MCF 10A (cell line): ENCODE data around the gene PGF. TPM values are rescaled to one million over a fixed set of nuclear protein-coding genes. Genes with fewer than 3 reads are reported as not detected.

Experiments
- BruUV-seq: library from RNA; stranded (reverse); fragments of 400-500 nt; replicated peaks from 2 replicates; lab custom pipeline; 2021; lab: Mats Ljungman, UMichigan
- CTCF ChIA-PET: fragments of 300-600 bp; sonication (Branson Sonifier 250); formaldehyde crosslinking; extraction: SDS; loops from one replicate; lab custom pipeline; 2021; ENCODE audit warnings: antibody characterized with exemption, inconsistent platforms; lab: Yijun Ruan, JAX
- POLR2A ChIA-PET: fragments of 300-600, 350-650 bp; sonication (Branson Sonifier 250); formaldehyde crosslinking; extraction: SDS; loops from one replicate; lab custom pipeline; 2020; ENCODE audit warnings: antibody characterized with exemption, inconsistent platforms; lab: Yijun Ruan, JAX
- DNase-seq: peaks from one replicate; pipeline ENCODE4 v3.0.0-alpha.2; 2018; ENCODE audit not compliant: unreplicated experiment
- H3K27ac Mint-ChIP-seq: one replicate; pipeline ENCODE4 v1.8.0; 2022; ENCODE audit warnings: mild to moderate bottlenecking, low read depth, mixed read lengths; ENCODE audit not compliant: unreplicated experiment
- H3K27me3 Mint-ChIP-seq: one replicate; pipeline ENCODE4 v1.8.0; 2022; ENCODE audit warnings: mixed read lengths; ENCODE audit not compliant: insufficient read depth, unreplicated experiment
- H3K36me3 Mint-ChIP-seq: one replicate; pipeline ENCODE4 v1.8.0; 2022; ENCODE audit warnings: mild to moderate bottlenecking, moderate library complexity, mixed read lengths; ENCODE audit not compliant: insufficient read depth, unreplicated experiment
- H3K4me1 Mint-ChIP-seq: one replicate; pipeline ENCODE4 v1.8.0; 2022; ENCODE audit warnings: mixed read lengths; ENCODE audit not compliant: insufficient read depth, unreplicated experiment
- H3K4me3 Mint-ChIP-seq: one replicate; pipeline ENCODE4 v1.8.0; 2022; ENCODE audit warnings: mild to moderate bottlenecking, moderate library complexity, mixed read lengths; ENCODE audit not compliant: unreplicated experiment
- H3K9me3 Mint-ChIP-seq: one replicate; pipeline ENCODE4 v1.8.0; 2022; ENCODE audit warnings: mixed read lengths; ENCODE audit not compliant: unreplicated experiment
- intact Hi-C: fragments of 100-400 bp; cut with micrococcal nuclease; formaldehyde crosslinking; loops from 2 replicates; pipeline ENCODE4 v1.14.1; 2022
- total RNA-seq: library from RNA; stranded (reverse); gene quantifications from 2 replicates; pipeline ENCODE4 v1.2.3, GENCODE V29; 2022
- TF ChIP-seq, protein P1 (sequence below): fragments of 200-600 bp; IDR thresholded peaks from one replicate; pipeline ENCODE4 v1.8.0; 2022; ENCODE audit warnings: antibody characterized with exemption, mild to moderate bottlenecking; ENCODE audit not compliant: unreplicated experiment

PGF gene
- total RNA-seq, 1 experiment from 2014 or later = 2.1 TPM

GRCh38 chr14:74893614-74894091 is 61.7 kb downstream of the PGF start:
- TF ChIP-seq, protein P1, sequence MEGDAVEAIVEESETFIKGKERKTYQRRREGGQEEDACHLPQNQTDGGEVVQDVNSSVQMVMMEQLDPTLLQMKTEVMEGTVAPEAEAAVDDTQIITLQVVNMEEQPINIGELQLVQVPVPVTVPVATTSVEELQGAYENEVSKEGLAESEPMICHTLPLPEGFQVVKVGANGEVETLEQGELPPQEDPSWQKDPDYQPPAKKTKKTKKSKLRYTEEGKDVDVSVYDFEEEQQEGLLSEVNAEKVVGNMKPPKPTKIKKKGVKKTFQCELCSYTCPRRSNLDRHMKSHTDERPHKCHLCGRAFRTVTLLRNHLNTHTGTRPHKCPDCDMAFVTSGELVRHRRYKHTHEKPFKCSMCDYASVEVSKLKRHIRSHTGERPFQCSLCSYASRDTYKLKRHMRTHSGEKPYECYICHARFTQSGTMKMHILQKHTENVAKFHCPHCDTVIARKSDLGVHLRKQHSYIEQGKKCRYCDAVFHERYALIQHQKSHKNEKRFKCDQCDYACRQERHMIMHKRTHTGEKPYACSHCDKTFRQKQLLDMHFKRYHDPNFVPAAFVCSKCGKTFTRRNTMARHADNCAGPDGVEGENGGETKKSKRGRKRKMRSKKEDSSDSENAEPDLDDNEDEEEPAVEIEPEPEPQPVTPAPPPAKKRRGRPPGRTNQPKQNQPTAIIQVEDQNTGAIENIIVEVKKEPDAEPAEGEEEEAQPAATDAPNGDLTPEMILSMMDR = no peak
- no TSS peak for BruUV-seq
- H3K36me3 Mint-ChIP-seq = peaks cover 96% of the 10 kb centered on the region
- no peak for DNase-seq
- ChIA-PET POLR2A (interaction anchor here (0.7 to 3.7 kb wide), 2 partner anchors 11 to 33 kb away, joined by 3 to 22 read pairs; partner anchors contain the start of gene DLST), CTCF (interaction anchor here (0.6 to 11.7 kb wide), 8 partner anchors 11 to 853 kb away, joined by 3 to 127 read pairs (median 8); partner anchors contain the start of gene ZC2HC1C)
- H3K4me1 Mint-ChIP-seq = peaks cover 5% of the 10 kb centered on the region
- H3K27ac Mint-ChIP-seq = no peak overlapping the region
- H3K27me3 Mint-ChIP-seq = no peaks in the 10 kb centered on the region
- intact Hi-C loops = no loop called here
- H3K4me3 Mint-ChIP-seq = no peak overlapping the region
- no peaks in the 10 kb centered on the region for H3K9me3 Mint-ChIP-seq

DNA sequence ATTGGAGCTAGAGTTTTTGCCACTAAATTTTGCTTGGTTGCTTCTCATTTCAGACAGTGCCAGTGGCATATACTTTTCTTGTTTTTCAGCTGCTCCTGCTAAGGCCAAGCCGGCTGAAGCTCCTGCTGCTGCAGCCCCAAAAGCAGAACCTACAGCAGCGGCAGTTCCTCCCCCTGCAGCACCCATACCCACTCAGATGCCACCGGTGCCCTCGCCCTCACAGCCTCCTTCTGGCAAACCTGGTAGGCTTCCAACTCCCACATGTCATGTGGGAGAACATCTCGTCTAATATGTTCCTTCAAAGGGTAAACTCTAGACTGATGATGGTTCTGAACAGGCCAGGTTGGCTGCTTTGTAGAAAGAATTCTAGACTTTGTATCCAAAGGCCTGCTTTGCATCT is 62.7 kb downstream of the PGF start:
- CTCF ChIA-PET = interaction anchor here (1.4 to 11.7 kb wide), 5 partner anchors 10 to 196 kb away, joined by 3 to 127 read pairs (median 13); no protein-coding TSS in a partner anchor
- Mint-ChIP-seq H3K27ac (no peak overlapping the region), H3K9me3 (no peaks in the 10 kb centered on the region), H3K27me3 (no peaks in the 10 kb centered on the region), H3K4me1 (peaks cover 14% of the 10 kb centered on the region), H3K36me3 (peaks cover 98% of the 10 kb centered on the region), H3K4me3 (no peak overlapping the region)
- intact Hi-C loops = no loop called here
- TF ChIP-seq, protein P1 = no peak
- POLR2A ChIA-PET = interaction anchor here (0.5 to 3.7 kb wide), 3 partner anchors 10 to 164 kb away, joined by 3 to 22 read pairs (median 3); partner anchors contain the start of gene DLST
- BruUV-seq = no TSS peak
- DNase-seq = no peak

DNA sequence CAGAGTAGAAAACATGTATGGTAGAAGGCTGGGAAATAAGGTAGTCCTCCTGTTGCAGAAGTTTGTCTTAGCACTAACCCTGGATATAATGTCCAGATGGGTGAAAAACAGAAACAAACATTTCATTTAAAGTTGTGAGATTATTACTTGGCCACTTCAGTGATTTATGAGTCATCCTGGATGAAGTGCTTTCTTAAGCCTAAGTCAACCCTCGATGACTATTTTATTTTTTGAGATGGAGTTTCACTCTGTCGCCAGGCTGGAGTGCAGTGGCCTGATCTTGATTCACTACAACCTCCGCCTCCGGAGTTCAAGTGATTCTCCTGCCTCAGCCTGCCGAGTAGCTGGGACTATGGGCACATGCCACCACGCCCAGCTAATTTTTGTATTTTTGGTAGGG is 63.5 kb downstream of the PGF start:
- no peak for DNase-seq
- ChIA-PET POLR2A (interaction anchor here (0.6 to 3.7 kb wide), 3 partner anchors 9 to 36 kb away, joined by 3 to 22 read pairs (median 3); partner anchors contain the start of gene DLST), CTCF (interaction anchor here (2.7 to 11.7 kb wide), 3 partner anchors 13 to 197 kb away, joined by 13 to 127 read pairs (median 26); no protein-coding TSS in a partner anchor)
- peaks cover 15% of the 10 kb centered on the region for H3K4me1 Mint-ChIP-seq
- H3K4me3 Mint-ChIP-seq = no peak overlapping the region
- no TSS peak for BruUV-seq
- H3K36me3 Mint-ChIP-seq = peaks cover 90% of the 10 kb centered on the region
- H3K9me3 Mint-ChIP-seq = no peaks in the 10 kb centered on the region
- H3K27me3 Mint-ChIP-seq = no peaks in the 10 kb centered on the region
- intact Hi-C loops = no loop called here
- TF ChIP-seq, protein P1 = no peak
- H3K27ac Mint-ChIP-seq = no peak overlapping the region

Other genes with a start within 250 kb of the PGF start
- 27.7 and 29.8 TPM in 2 replicates for gene AREL1, start 242.5 kb downstream of the PGF start, total RNA-seq
- gene FCF1, start 242.5 kb downstream of the PGF start, total RNA-seq = 61.5 and 62.3 TPM in 2 replicates
- gene YLPM1, start 192.3 kb downstream of the PGF start, total RNA-seq = 40.5 and 43.9 TPM in 2 replicates
- not detected in 2 replicates for gene PROX2, start 79.5 kb downstream of the PGF start, total RNA-seq
- 114 and 139 TPM in 2 replicates for gene DLST, start 73.7 kb downstream of the PGF start, total RNA-seq
- gene RPS6KL1, start 32.3 kb downstream of the PGF start, total RNA-seq = 8.8 and 12.3 TPM in 2 replicates
- gene EIF2B2, start 47.3 kb upstream of the PGF start, total RNA-seq = 53.8 and 57.9 TPM in 2 replicates
- gene MLH3, start 95.9 kb upstream of the PGF start, total RNA-seq = 28.2 and 29.9 TPM in 2 replicates
- gene ACYP1, start 108.4 kb upstream of the PGF start, total RNA-seq = 11.7 and 19.9 TPM in 2 replicates
- gene ZC2HC1C, start 114.0 kb upstream of the PGF start, total RNA-seq = 1.3 and 2.2 TPM in 2 replicates
- gene NEK9, start 171.5 kb upstream of the PGF start, total RNA-seq = 112 and 113 TPM in 2 replicates
- gene TMED10, start 221.0 kb upstream of the PGF start, total RNA-seq = 454 and 526 TPM in 2 replicates